ENCODE data around the gene SEMA3D.

The SEMA3D gene

DNA sequence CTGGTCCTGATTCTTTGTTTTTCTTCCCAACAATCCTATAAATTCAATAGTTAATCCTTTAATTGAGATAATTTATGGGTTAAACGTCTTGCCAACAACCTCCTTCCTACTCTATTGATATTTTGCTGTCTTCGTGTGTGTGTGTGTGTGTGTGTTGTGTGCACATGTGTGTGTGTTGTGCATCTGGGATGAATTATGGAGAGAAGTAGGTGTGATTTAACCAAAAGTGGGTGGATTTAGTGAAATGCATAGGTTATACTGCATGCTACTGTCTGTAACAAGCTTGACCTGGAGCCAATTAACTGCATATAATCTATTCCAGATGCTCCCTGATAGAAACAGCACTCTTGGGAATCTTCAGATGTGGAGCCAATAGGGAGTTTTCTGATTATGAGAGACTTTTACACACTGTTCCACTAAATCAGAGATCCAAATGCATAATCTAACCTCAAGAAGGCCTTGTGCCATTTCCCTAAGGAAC is 61.2 kb downstream of the SEMA3D start:
- no peak for DNase-seq (ENCODE audit: low spot score)

- no peak for DNase-seq (ENCODE audit: low spot score)
These were observed 61.7 kb downstream of the SEMA3D start for GRCh38 chr7:85125176-85125575.

- DNase-seq (ENCODE audit: low spot score): no peak
These were observed 66.9 kb downstream of the SEMA3D start for GRCh38 chr7:85119934-85120333.

DNA sequence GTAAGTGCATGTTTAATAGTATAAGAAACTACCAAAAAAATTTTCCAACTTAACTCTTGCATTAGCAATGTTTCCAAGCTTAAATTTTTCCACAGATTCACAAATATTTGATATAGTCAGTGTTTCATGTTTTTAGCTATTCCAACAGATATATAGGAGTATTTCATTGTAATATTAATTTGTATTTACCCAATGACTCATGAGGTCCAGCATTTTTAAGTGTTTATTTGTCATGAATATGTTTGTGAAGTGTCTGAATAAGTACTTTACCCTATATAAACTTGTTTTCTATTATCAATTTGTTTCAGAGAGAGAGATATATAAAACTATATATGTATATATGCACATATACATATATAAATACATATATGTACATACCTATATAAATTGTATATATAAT is 71.0 kb downstream of the SEMA3D start:
- DNase-seq (ENCODE audit: low spot score): no peak

GRCh38 chr7:85115006-85115405 is 71.8 kb downstream of the SEMA3D start:
- no peak for DNase-seq (ENCODE audit: low spot score)

- no peak for DNase-seq (ENCODE audit: low spot score)
These were observed 72.5 kb downstream of the SEMA3D start for GRCh38 chr7:85114342-85114741.

GRCh38 chr7:85111761-85112160 is 75.1 kb downstream of the SEMA3D start:
- DNase-seq (ENCODE audit: low spot score): no peak

DNA sequence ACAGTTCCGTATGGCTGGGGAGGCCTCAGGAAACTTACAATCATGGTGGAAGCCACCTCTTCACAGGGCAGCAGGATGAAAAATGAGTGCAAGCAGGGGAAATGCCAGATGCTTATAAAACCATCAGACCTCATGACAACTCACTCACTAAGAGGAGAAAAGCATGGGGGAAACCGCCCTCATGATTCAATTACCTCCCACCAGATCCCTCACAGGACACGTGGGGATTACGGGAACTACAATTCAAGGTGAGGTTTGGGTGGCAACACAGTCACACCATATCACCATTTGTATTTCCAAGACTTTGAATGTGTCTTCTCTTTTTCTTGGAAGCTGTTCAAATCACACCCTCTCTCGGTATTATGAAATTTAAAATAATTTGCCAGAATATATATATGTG is 80.1 kb downstream of the SEMA3D start:
- DNase-seq (ENCODE audit: low spot score): no peak

- no peak for DNase-seq (ENCODE audit: low spot score)
These were observed 82.2 kb downstream of the SEMA3D start for GRCh38 chr7:85104432-85105205.

- no peak for DNase-seq (ENCODE audit: low spot score)
These were observed 82.9 kb downstream of the SEMA3D start for GRCh38 chr7:85103962-85104361.

GRCh38 chr7:85103357-85103756 is 83.5 kb downstream of the SEMA3D start:
- no peak for DNase-seq (ENCODE audit: low spot score)

DNA sequence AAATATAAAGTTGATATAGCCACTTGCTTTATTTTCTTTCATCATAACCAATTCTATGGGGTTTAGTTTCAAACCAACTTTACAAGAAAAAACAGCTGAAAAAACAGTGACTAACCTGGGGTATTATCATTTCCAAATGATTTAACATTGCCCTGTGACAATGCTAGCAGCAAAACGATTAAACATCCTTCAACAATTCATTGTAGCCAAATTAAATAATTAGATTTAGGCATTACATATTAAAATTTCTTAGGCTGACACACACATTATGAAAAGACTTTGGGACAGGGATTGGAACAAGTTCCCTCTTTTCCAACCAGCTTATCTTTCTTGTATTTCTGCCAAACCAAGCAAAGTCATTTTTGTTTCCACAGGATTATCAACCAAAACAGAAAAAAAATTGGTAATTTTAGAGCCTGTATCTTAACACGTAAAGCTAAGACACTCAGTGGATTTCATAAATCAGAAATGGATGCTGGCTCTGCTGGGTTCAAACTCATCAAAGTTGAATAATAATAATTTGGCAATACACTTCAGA is 84.0 kb downstream of the SEMA3D start:
- no peak for DNase-seq (ENCODE audit: low spot score)

DNA sequence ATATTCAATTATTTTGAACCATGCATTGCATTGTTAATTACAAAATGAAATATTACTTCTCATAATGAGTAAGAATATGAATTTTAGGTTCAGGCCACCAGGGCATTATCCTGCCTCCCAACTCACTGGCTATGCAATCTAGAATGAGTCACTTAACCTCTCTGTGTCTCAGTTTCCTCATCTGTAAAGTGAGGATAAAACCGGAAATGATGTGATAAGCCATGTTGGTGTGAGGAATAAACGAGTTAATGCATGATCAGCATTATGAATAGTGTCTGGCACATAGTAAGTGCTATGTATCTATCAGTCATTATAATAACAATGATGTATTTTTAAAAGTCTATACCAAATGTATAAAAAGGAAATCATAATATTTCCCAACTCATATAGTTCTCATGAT is 85.5 kb downstream of the SEMA3D start:
- DNase-seq (ENCODE audit: low spot score): no peak

- no peak for DNase-seq (ENCODE audit: low spot score)
These were observed 89.0 kb downstream of the SEMA3D start for GRCh38 chr7:85097844-85098243.

- no peak for DNase-seq (ENCODE audit: low spot score)
These were observed 91.0 kb downstream of the SEMA3D start for GRCh38 chr7:85095806-85096205.

DNA sequence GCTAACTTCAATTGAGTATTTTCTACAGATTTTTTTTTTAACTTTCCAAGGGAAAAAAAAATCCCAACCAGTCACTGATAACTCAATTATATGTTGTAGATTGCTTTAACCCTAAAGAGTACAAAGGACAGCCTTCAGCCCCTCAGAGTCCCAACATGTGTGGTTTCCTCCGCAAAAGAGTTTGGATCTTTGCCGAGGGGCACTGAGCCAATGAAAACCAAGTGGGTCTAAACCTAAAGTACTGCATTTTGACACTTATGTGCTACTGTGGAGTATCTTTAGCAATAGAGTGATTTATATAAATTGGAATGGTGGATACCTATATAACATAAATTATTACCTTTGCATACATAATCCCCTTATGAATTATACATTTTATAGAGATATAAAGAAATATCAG is 91.5 kb downstream of the SEMA3D start:
- DNase-seq (ENCODE audit: low spot score): no peak

GRCh38 chr7:85094046-85094725 is 92.7 kb downstream of the SEMA3D start:
- no peak for DNase-seq (ENCODE audit: low spot score)

GRCh38 chr7:85091565-85091928 is 95.3 kb downstream of the SEMA3D start:
- DNase-seq (ENCODE audit: low spot score): no peak

GRCh38 chr7:85090919-85091564 is 95.8 kb downstream of the SEMA3D start:
- no peak for DNase-seq (ENCODE audit: low spot score)

GRCh38 chr7:85090143-85090542 is 96.7 kb downstream of the SEMA3D start:
- no peak for DNase-seq (ENCODE audit: low spot score)

GRCh38 chr7:85081846-85082245 is 105.0 kb downstream of the SEMA3D start:
- no peak for DNase-seq (ENCODE audit: low spot score)

GRCh38 chr7:85081392-85081791 is 105.5 kb downstream of the SEMA3D start:
- no peak for DNase-seq (ENCODE audit: low spot score)

DNA sequence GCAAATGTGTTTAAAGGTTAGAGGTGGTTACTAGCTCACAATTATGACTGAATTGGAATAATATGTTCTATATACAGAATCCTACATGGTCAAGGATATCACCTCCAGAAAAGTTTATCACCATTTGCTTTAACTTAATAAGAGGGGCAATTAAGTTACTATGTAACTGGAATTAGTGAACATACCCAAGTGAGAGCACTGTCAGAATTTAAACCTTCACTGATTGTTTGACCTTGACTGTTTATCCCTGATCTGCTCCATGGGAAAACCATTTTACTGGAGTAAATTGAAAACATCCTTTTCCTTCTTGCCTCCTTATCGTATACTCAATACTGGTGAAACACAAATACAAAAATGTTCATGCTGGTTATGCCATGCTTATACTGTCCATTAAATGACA is 107.4 kb downstream of the SEMA3D start:
- no peak for DNase-seq (ENCODE audit: low spot score)
